Mammary epithelial cell (primary cell): Measurements from ENCODE around the gene PHF12.

Experiments
- EZH2 ChIP-seq: IDR thresholded peaks from 2 replicates; pipeline ENCODE4 v1.6.1; 2012; ENCODE audit warnings: low read length, inconsistent platforms, borderline replicate concordance
- TF ChIP-seq, protein P1 (sequence below), 2 donors: IDR thresholded peaks in 1 of 2; conservative IDR thresholded peaks in 1 of 2; 2 replicates each; pipeline ENCODE4 v1.5.1; 2011 to 2012; ENCODE audit warnings: inconsistent platforms in 2 of 2, low read length in 2 of 2, mild to moderate bottlenecking in 2 of 2, control low read depth in 1 of 2, low read depth in 1 of 2; ENCODE audit not compliant: insufficient read depth in 1 of 2; ENCODE audit errors: extremely low read depth in 1 of 2

DNA sequence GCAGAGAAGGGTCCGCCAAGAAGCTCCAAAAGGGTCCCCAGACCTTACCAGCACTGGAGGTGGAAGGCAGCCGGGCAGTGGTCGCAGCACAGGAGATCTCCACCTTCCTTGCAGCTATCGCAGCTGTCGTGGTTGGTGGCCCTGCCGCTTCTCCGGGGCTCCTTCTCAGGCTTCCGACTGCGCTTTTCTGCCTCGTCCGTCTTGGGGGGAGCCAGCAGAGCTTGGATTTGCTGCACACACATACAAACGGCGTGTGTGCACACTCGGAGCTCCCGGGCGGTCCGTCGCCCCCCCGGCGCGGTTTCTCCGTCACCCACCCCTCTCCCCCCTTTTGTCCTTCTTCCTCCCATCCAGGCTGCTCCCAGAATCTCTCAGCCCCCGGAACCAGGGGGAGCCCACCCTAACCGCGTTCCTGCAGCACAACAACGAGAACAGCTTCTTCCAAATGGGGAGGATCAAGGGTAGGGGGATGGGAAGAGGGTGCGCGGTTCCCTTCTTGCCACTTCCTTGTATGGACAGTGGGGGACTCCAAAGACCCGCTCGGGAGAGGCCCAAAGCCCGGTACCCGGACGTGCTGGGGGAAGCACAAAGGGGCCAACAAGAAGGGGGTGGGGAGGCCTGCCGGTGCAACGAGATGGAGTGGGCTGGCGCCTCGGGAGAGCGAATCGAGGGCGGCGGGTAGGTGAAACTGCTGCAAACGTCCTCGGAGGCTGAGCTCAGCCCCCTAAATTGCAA lies 1.1 kb downstream of the PHF12 start:
- TF ChIP-seq, protein P1, sequence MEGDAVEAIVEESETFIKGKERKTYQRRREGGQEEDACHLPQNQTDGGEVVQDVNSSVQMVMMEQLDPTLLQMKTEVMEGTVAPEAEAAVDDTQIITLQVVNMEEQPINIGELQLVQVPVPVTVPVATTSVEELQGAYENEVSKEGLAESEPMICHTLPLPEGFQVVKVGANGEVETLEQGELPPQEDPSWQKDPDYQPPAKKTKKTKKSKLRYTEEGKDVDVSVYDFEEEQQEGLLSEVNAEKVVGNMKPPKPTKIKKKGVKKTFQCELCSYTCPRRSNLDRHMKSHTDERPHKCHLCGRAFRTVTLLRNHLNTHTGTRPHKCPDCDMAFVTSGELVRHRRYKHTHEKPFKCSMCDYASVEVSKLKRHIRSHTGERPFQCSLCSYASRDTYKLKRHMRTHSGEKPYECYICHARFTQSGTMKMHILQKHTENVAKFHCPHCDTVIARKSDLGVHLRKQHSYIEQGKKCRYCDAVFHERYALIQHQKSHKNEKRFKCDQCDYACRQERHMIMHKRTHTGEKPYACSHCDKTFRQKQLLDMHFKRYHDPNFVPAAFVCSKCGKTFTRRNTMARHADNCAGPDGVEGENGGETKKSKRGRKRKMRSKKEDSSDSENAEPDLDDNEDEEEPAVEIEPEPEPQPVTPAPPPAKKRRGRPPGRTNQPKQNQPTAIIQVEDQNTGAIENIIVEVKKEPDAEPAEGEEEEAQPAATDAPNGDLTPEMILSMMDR (conservative IDR thresholded peaks at IDR 0.05 in 1 of 2, IDR thresholded peaks at IDR 0.05 in 1 of 2; ENCODE audit: extremely low read depth in 1 of 2, insufficient read depth in 1 of 2, low read depth in 1 of 2, low read length in 2 of 2), result no peak
- no peak for TF ChIP-seq EZH2
